H4 (cell line): ENCODE measurements around the gene OR5AC2. TPM values are rescaled to one million over a fixed set of nuclear protein-coding genes. Genes with fewer than 3 reads are reported as not detected.

ENCODE experiments used
- DNase-seq: peaks from one replicate; pipeline ENCODE4 v3.0.0-alpha.2; 2015; ENCODE audit warnings: low spot score
- total RNA-seq: library from RNA; depleted of rRNA; stranded (reverse); fragments of >200 nt; shearing (Covaris generic); gene quantifications from 2 replicates; pipeline ENCODE4 v1.2.3, GENCODE V29; 2014; rRNA removed

OR5AC2 gene, protein sequence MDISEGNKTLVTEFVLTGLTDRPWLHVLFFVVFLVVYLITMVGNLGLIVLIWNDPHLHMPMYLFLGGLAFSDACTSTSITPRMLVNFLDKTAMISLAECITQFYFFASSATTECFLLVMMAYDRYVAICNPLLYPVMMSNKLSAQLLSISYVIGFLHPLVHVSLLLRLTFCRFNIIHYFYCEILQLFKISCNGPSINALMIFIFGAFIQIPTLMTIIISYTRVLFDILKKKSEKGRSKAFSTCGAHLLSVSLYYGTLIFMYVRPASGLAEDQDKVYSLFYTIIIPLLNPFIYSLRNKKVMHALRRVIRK
- total RNA-seq: not detected in 2 replicates

DNA sequence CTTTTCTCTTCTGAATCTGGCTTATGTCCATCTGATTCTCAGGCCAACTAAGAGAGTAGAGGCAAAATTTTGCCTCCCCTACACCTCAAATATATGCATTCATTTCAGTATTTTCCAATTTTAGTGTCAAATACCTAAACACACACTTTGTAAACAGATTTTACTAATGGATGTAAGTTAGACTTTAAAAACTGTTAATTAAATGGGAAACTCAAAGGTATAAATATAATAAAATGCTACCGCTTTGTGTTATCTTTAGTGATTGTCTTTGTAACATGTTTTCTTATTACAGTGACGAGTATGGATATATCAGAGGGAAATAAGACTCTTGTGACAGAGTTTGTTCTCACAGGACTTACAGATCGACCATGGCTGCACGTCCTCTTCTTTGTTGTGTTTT, at the start of gene OR5AC2:
OR5AC2 (plus strand) TSS at position 301 of the 400 bp plus-strand sequence; CDS start at position 301, 0 bp downstream.
- DNase-seq: no peak

DNA sequence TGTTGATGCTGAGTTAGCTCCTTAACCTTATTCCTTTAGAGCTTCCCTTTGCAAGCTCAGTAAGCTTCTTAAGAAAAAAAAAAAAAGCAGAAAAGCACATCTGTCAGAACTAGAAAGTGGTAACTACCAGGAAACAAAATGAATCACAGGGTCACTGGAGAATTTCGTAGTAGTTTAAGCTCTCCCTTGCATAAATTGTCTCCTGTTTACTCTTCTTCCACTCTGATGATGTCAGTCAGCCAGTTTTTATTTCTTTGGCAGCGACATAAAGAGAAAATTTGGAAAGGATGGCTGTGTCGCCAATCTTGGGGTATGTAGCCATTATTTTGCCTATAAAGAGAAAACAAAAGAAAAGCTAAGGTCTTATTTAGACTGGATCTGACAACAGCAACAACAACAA, 48.7 kb upstream of the OR5AC2 start:
- DNase-seq: no peak

DNA sequence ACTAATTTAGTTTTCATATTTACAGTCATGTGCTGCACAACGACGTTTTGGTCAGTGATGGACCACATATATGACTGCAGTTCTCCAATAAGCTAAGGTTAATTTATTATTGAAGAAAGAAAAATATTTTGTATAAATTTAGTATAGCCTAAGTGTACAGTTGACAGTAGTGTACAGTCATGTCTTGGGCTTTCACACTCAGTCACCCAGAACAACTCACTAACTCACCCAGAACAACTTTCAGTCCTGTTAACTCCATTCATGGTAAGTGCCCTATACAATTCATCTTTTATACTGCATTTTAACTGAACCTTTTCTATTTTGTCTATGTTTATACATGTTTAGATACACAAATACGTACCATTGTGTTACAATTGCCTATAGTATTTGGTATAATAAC, 48.1 kb upstream of the OR5AC2 start:
- DNase-seq: no peak

DNA sequence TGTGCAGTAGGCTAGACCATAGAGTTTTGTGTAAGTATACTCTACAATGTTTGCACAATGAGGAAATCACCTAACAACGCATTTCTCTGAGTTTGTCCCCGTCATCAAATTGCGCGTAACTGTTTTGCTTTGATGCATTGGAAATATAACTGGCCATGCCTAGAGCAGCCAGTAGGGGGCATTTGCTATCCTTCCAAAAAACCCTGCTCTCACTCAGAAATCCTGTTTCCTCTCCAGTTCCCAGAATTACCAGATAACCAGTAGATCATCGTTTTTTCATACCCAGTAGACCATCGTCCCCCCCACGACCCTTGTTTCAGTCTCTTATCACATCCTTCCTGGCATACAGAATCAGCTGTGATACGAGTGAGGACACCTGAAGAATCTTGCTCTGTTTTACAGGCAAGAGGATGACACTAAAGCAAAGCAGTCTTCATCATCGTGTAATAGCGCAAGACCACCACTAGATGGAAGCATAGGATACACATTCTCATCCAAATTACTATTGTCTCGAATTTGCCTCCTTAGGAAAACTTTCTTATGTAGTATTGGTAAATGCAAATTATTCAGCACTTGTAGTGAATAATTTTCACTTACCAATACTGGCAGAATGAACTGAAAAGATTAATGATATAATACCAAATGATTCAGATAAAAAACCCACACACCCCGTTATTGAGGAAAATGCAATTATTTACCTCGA, 47.5 kb upstream of the OR5AC2 start:
- DNase-seq: peak; percentile 80

DNA sequence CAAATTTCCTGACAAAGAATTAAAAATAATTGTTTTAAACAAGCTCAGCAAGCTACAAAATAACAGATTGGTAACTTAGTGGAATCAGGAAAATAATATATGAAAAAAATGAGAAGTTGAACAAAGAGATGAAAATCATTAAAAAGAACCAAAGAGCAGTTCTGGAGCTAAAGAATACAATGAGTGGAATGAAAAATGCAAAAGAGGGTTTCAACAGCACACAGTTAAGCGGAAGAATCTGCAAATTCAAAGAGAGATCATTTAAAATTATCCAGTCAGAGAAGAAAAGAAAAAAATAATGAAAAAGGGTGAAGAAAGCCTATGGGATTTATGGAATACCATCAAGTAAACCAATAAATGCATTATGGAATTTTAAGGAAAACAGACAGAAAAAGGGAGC, 45.6 kb upstream of the OR5AC2 start:
- DNase-seq: no peak

DNA sequence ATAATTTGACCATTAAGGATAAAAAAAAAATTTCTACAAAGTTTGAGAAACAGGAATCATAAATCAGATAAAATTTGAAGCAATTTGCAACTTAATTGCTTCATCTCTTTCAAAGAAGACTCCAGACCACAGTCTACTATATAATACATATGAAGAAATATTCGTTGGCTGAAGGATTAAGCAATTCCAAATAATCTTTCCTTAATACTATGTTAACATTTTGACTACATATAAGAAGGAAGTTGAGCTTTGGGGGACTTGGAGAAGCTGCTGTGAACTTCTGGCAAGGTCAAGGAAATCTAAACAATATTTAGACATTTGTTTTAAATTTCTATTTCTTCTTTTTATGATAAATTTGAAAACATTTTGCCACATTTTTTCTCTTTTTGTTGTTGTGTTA, 38.4 kb upstream of the OR5AC2 start:
- DNase-seq: no peak

DNA sequence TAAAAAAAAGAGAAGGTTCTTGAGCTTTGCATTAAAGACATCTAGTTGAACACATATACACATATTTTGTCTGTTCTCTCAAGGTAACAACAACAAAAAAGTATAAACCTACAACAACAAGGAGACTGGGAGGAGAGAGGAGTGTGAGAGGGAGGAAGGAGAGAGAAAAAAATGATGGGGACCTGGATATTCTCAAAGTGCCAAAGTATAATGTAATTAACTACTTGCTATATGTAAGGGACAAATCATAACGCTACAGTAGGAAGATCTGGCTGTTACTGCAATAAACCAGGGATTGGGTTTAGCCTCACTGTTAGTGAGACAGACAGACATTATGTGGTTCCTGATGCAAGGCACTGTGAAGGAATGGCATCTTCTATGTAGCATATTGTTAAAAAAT, 37.7 kb upstream of the OR5AC2 start:
- DNase-seq: no peak

DNA sequence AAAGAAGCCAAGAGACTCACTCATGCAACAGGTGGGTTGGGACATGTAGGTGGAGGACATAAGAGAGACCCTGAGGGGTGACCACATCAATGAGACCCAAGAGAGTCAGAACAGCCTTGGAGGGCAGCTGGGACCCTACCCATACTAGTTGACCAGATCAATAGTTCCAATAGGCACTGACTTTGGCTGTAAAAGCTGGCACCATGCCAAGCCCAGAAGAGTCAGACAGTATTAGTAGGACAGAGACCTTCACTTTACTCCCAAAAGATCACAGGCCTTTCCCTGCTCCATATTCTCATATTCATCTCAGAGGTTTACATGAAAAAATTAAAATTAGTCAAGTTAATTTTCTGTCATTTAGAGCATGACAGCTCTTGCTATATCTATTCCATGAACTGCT, 30.9 kb upstream of the OR5AC2 start:
- no peak for DNase-seq

DNA sequence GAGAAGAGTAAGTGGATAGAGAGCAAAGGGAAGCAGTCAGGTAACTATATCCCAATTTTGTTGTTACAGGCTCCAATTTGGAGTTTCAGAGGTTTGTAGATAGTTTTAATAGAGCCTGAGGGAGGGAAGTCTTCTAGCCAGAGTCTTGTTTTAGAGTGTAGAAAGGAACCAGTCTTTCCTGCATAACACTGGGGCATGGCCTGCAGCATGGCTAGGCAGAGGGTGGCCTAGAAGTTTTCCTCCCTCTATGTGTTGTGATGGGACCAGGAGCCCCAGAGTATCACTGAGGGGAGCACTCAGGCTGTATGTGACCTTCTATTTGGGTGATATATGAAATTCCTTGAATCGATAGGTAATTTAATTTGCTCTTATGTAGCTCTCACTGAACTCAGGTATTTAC, 29.3 kb upstream of the OR5AC2 start:
- DNase-seq: no peak

DNA sequence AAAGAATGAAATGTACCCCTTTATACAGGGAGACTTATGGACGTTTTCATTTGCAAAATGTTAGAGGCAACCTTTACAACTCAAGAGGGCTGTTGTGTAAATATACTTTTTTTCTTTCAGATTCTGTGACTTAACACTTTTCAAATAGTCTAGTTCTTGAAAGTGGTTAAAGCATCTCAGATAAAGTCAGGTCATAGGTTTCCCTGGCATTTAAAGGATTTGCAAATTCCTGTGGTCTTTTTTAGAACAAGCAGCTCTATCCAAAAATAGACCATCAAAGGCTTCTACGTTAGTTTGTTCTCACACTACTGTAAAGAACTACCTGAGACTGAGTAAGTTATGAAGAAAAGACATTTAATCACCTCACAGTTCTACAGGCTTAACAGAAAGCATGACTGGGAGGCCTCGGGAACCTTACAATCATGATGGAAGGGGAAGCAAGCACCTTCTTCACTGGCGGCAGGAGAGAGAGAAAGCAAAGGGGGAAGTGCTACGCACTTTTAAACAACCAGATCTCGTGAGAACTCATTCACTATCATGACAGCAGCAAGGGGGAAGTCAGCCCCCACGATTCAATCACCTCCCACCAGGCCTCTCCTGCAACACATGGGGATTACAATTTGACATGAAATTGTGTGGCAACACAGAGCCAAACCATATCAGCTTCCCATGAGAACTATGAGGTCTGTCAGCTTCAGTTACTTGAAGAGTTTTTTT, 28.6 kb upstream of the OR5AC2 start:
- peak; percentile 6 for DNase-seq

DNA sequence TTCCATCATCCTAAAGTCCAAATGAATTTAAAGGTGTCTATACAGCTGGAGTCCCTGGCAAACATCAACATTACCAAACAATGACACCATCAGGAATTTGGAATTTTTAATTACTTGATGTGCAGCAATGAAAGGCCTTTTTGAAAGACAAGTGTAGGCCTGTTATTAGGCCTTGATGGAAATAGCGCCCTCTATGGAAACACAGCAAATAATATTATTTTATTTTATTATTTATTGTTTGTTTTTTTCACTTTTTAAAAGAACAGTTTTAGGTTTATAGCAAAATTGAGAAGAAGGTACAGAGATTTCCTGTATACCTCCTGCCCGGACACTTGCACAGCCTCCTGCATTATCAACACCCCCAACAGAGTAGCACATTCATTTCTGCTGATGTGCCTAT, 18.1 kb upstream of the OR5AC2 start:
- DNase-seq: no peak

DNA sequence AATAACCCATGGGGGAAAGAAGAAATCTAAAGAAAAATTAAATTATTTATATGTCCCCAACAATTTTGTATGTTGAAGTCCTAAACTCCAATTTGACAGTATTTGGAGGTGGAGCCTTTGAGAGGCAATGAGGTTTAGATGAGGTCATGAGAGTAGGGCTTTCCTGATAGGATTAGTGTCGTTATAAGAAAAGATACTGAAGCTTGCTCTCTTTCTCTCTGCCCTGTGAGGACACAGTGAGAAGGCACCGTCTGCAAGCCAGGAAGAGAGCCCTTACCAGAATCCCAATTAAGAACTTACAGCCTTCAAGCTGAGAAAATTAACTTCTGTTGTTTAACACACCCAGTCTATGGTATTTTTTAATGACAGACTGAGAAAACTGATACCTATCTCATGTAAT, 16.1 kb upstream of the OR5AC2 start:
- DNase-seq: no peak

DNA sequence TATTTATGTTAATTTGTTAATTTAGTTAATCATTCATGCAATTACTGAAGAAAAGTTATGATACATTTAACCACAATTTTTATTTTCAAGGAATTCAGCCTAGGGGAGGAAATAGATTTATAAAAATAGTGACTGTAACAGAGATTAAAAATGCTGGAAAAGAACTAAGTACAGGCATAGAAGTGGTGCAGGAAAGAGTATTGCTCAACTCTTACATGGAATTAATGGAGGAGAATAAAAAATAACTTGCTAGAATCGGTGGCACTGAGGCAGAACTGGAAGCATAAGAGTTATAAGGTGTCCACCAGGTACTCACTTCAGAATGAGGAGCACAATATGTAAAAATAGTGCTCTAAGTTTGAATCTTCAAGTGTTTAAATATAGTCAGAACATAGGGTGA, 13.5 kb upstream of the OR5AC2 start:
- DNase-seq: no peak

DNA sequence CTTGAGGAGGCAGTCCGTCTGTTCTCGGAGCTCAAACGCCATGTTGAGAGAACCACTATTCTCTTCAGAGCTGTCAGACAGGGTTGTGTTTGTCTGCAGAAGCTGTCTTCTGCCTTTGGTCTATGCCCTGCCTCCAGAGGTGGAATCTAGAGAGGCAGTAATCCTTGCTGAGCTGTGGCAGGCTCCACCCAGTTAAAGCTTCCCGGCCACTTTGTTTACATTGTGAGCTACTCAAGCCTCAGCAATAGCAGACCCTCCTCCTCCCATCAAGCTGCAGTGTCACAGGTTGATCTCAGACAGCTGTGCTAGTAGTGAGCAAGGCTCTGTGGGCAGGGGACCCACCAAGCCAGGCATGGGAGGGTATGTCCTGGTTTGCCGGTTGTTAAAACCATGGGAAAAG, 8.9 kb downstream of the OR5AC2 start:
- DNase-seq: peak; percentile 19

DNA sequence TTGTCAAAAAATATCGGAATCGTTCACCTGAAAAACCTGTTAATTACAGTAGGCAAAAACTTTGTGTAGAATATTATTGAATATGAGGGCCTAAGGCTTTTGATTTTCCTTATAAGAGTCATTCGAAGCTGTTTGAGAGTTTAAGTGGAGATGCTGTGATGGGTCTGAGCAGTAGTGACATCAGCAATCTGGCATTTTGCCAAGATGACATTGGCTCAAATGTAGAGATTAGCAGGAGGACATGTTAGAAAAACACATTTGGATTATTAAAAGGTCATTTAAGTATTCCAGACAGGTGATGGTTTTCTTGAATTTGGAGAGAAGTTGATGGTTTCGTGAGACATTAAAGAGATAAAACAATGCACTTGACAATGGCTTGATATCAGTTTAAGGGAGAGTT, 12.9 kb downstream of the OR5AC2 start:
- no peak for DNase-seq

DNA sequence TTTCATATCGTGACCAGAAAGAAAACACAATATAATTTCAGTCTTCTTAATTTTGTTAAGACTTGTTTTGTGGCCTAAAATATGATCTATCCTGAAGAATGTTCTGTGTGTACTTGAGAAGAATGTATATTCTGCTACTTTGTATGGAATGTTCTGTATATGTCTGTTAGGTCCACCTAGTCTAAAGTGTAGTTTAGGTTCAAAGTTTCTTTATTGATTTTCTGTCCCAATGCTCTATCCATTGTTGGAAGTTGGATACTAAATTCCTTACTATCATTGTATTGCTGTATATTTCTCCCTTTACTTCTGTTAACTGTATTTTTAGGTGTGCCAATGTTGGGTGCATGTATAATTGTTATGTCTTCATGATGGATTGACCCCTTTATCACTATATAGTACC, 21.2 kb downstream of the OR5AC2 start:
- no peak for DNase-seq

DNA sequence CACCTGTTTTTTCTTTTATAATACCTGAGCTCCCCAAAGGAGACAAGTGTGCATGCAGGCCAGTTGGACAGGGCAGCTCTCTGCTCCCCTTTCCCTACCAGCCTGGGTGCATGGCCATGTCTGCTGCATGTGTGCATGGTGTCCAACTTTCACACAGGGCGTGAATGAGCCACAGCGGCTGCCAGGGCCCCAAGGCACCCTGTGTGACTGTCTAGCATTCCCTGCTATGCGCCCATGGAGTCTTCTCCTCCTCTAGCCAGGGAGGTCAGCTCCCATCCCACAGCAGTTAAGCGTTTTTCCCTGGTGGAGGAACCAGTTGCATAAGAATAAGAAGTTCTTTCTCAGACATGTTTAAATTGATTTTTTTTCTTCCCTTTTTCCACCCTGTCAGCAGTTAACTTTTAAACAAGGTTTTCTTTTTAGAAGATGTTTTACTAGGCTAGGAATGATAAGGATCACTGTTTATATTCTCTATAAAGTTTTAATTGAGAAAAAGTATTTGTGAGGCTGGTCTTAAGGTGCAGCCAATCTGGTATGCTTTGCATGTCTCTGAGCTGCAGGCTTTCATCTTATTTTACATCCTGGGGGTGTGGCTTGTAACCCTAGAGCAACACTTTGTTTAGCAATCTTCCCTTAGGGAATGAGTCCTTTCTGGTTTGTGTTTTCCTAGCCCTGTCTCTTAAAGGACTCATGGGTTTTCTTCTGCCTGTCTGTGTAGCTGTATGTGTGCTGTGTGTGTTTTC, 23.0 kb downstream of the OR5AC2 start:
- DNase-seq: no peak

DNA sequence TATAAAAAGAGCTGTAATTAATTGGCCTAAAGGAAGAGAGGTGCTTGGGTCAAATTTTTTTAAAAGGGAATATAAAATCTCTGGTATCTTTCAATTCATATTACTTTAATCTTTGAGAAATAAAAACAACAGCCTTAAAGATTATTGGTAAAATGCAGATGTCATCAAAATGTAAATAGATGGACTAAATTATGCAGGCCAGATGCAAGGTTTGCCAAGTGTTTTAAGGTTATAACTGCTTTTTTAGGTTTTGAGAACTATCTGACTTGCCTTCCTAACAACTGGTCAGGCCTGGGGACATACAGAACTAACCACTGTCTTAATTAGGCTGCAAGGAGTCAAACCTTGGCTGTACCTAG, 23.6 kb downstream of the OR5AC2 start:
- DNase-seq: no peak

DNA sequence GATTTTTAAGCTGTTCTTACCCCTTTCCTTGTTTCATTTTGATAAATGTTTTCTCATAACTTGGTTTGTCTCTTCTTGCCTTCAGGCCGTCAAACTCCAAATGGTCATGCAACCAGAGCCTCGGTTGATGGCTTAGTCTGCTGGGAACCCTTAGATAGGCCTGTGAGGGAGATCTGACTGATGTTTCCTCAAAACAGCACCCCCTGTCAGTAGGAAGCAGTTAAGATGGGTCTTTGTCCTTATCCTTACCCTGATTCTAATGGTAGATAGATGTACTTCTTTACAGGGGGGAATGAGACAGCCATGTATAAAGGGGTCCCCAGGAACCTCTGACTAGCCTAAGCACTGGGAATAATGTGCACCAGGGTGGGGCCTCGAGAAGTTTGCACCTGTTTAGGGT, 27.3 kb downstream of the OR5AC2 start:
- DNase-seq: no peak

DNA sequence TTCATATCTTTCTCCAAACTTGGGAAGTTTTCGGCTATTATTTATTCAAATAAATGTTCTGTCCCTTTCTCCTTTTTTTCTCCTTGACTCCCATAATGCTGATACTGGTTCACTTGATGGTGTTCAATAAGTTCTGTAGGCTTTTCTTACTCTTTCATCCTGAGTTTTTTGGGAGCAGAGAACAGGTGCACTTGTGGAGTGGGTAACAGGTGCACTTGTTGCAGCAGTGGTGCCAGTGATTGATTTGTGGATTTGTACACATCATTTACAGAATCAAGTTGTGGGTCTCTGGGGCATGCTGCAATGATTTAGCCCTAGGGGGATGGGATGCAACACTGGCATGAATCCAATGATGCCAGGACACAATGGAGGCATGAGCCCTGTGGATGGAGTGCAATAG, 28.7 kb downstream of the OR5AC2 start:
- DNase-seq: no peak

DNA sequence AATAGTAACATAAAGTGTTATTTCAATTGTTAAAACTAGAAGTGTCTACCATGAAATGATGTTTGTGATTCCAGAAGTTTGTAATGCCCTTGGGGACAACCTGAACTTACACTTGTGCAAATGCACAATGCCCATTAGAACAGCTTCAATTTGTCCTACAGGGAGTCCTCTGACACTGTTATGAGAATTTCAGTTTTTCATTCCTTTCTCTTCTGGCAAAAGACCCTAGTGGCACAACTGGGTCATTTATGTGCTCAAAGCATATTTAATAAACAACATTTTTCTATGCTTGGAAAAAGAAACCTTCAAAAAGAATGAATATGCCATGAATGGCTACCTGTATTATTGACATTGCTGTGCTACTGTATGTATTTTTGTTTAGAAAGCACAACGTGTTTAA, 43.4 kb downstream of the OR5AC2 start, which contains the start of gene OR5H1:
OR5H1 (plus strand) TSS at position 301 of the 400 bp plus-strand sequence. CDS start 1,977 bp downstream, outside the sequence.
- no peak for DNase-seq

DNA sequence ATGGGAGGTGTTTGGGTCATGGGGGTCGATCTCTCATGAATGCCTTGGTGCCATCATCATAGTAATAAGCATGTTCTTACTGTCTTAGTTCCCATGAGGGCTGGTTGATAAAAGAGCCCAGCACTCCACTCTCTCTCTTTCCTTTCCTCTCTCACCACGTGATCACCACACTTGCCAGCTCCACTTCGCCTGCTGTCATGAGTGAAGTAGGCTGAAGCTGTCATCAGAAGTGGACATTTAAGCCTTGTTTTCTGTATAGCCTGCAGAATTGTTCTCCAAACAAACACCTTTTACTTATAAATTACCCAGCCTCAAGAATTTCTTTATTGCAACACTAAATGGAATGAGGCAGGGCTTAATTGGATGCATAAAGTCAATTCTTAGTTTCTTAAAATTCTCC, 49.7 kb downstream of the OR5AC2 start:
- DNase-seq: no peak
